D721Med (cell line): ENCODE results near the gene KIAA1328.
"Not testable (repeated sequence)": the region's sequence is repeated elsewhere in the genome, so short reads cannot be mapped to it uniquely, and the experiment has no call there.

Experiments used
- DNase-seq: peaks from one replicate; pipeline ENCODE4 v3.0.0; 2011; ENCODE audit warnings: low spot score; ENCODE audit not compliant: insufficient read length
- FAIRE-seq: peaks from 2 replicates; lab custom pipeline; 2011; peaks lifted over from hg19 to GRCh38; lab: Jason Lieb, UNC
- TF ChIP-seq, protein P1 (sequence below): IDR thresholded peaks from 2 replicates; pipeline ENCODE4 v1.5.1; 2012; ENCODE audit warnings: mild to moderate bottlenecking, control low read depth; ENCODE audit not compliant: insufficient read depth; ENCODE audit errors: missing control alignments

The KIAA1328 gene

DNA sequence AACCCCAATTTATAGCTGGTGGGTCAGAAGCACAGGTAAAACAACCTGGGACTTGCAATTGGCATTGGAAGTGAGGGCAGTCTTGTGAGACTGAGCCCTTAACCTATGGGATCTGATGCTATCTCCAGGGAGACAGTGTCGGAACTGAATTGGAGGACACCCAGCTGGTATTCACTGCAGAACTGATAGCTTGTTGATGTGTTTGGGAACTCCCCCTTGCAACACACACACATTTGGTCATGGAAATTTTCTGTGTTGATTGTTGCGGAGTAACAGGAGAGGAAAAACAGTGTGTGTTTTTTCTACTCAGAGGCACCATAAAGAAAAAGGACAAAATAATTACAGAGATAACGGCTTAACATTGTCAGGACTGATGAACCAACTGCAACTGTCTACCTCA, 16.2 kb upstream of the KIAA1328 start:
- no peak for FAIRE-seq
- TF ChIP-seq, protein P1, sequence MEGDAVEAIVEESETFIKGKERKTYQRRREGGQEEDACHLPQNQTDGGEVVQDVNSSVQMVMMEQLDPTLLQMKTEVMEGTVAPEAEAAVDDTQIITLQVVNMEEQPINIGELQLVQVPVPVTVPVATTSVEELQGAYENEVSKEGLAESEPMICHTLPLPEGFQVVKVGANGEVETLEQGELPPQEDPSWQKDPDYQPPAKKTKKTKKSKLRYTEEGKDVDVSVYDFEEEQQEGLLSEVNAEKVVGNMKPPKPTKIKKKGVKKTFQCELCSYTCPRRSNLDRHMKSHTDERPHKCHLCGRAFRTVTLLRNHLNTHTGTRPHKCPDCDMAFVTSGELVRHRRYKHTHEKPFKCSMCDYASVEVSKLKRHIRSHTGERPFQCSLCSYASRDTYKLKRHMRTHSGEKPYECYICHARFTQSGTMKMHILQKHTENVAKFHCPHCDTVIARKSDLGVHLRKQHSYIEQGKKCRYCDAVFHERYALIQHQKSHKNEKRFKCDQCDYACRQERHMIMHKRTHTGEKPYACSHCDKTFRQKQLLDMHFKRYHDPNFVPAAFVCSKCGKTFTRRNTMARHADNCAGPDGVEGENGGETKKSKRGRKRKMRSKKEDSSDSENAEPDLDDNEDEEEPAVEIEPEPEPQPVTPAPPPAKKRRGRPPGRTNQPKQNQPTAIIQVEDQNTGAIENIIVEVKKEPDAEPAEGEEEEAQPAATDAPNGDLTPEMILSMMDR, result no peak
- DNase-seq, result no peak

- TF ChIP-seq, protein P1, result no peak
- FAIRE-seq (no peak), DNase-seq (no peak)
Observed at GRCh38 chr18:36813101-36813775, 15.7 kb upstream of the KIAA1328 start.

GRCh38 chr18:36813824-36814223, 15.1 kb upstream of the KIAA1328 start:
- DNase-seq (no peak), FAIRE-seq (no peak)
- TF ChIP-seq, protein P1, result no peak

DNA sequence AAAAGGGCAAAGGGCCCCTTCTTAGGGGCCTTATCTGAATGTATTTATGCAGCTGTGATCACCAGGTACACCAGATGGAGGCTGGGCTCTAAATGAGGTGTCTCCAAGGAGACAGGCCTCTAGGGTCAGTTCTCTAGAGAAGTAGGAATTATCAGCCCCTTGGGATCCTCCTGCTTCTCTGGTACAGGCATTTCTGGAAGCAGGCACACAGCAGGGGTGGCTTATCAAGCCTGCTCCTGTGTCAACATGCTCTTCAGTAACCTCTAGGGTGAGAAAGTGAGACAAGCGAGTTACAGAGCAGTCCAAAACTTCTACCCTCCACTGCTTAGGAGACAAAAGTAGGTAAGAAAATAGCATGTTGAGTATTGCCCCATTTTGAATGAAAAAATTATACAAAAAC, 13.9 kb upstream of the KIAA1328 start:
- TF ChIP-seq, protein P1, result no peak
- peak; percentile 16 for FAIRE-seq
- DNase-seq, result no peak

DNA sequence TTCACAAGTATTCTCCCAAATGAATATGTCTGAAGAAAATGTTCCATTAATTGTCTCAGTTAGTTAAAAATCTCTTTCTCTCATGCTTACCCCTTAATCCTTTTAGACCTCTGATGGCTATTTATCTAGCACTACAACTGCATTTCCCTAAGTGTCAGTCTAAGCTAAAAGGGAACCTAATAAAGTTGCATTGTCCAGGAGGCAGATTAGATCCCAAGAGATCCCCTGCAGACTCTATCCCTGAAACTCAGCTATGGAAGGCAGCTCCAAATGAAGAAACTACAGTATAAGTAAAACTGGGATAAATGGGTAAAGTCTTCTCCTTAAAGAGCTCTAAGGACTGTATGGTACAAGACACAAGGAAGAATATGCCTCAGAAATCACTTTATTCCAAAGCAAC, 12.8 kb upstream of the KIAA1328 start:
- not testable (repeated sequence) for DNase-seq
- FAIRE-seq, result peak; percentile 89

DNA sequence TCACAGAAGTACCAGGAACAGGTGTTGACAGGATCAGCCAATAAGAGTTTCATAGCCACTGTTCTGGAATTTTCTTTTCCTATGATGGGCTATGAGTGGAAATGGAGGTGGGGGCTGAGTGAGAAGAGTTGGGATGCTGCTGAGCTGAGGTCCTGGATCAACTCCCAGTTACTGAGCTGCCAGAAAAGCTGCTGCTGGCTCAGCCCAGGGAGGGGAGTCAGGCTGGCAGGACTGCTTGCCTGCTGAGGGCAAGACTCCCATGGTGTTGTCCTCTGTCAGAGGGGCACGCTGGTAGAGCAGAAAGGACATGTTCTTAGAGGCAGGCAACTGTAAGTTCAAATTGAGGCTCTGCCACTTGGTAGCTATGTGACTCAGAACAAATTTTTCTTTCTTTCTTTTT, 11.9 kb upstream of the KIAA1328 start:
- no peak for FAIRE-seq
- TF ChIP-seq, protein P1, result no peak
- no peak for DNase-seq

GRCh38 chr18:36818652-36819051, 10.3 kb upstream of the KIAA1328 start:
- no peak for DNase-seq
- FAIRE-seq, result no peak
- TF ChIP-seq, protein P1, result no peak
